ENCODE data around the gene FMO1. TPM values are rescaled to one million over a fixed set of nuclear protein-coding genes. Genes with fewer than 3 reads are reported as not detected.
"Not testable (repeated sequence)": the region's sequence is repeated elsewhere in the genome, so short reads cannot be mapped to it uniquely, and the experiment has no call there.

FMO1 gene
- total RNA-seq, 1 experiment from 2014 or later = not detected

- no peak for DNase-seq (ENCODE audit: low read depth, low spot score)
- in situ Hi-C loops (cut with HindIII; ENCODE audit: low pct_unique_long_range_greater_than_20kb, low sequenced_read_pairs) = no loop called here
Observed at GRCh38 chr1:171261336-171261735, 13.0 kb downstream of the FMO1 start.

GRCh38 chr1:171263901-171264300 lies 15.6 kb downstream of the FMO1 start:
- in situ Hi-C loops (cut with HindIII; ENCODE audit: low pct_unique_long_range_greater_than_20kb, low sequenced_read_pairs) = no loop called here
- no peak for DNase-seq (ENCODE audit: low read depth, low spot score)

GRCh38 chr1:171265686-171266085 lies 17.4 kb downstream of the FMO1 start:
- no peak for DNase-seq (ENCODE audit: low read depth, low spot score)
- in situ Hi-C loops (cut with HindIII; ENCODE audit: low pct_unique_long_range_greater_than_20kb, low sequenced_read_pairs) = no loop called here

GRCh38 chr1:171266930-171267329 lies 18.6 kb downstream of the FMO1 start:
- in situ Hi-C loops (cut with HindIII; ENCODE audit: low pct_unique_long_range_greater_than_20kb, low sequenced_read_pairs) = no loop called here
- DNase-seq (ENCODE audit: low read depth, low spot score) = no peak

- in situ Hi-C loops (cut with HindIII; ENCODE audit: low pct_unique_long_range_greater_than_20kb, low sequenced_read_pairs) = no loop called here
- no peak for DNase-seq (ENCODE audit: low read depth, low spot score)
Observed at GRCh38 chr1:171267391-171267790, 19.1 kb downstream of the FMO1 start.

GRCh38 chr1:171270806-171271205 lies 22.5 kb downstream of the FMO1 start:
- in situ Hi-C loops (cut with HindIII; ENCODE audit: low pct_unique_long_range_greater_than_20kb, low sequenced_read_pairs) = no loop called here
- no peak for DNase-seq (ENCODE audit: low read depth, low spot score)

GRCh38 chr1:171277534-171277933 lies 29.2 kb downstream of the FMO1 start:
- in situ Hi-C loops (cut with HindIII; ENCODE audit: low pct_unique_long_range_greater_than_20kb, low sequenced_read_pairs) = no loop called here
- DNase-seq (ENCODE audit: low read depth, low spot score) = no peak

GRCh38 chr1:171279234-171279633 lies 30.9 kb downstream of the FMO1 start:
- in situ Hi-C loops (cut with HindIII; ENCODE audit: low pct_unique_long_range_greater_than_20kb, low sequenced_read_pairs) = no loop called here
- DNase-seq (ENCODE audit: low read depth, low spot score) = no peak

- in situ Hi-C loops (cut with HindIII; ENCODE audit: low pct_unique_long_range_greater_than_20kb, low sequenced_read_pairs) = no loop called here
- no peak for DNase-seq (ENCODE audit: low read depth, low spot score)
Observed at GRCh38 chr1:171279678-171280077, 31.4 kb downstream of the FMO1 start.

- no peak for DNase-seq (ENCODE audit: low read depth, low spot score)
- in situ Hi-C loops (cut with HindIII; ENCODE audit: low pct_unique_long_range_greater_than_20kb, low sequenced_read_pairs) = no loop called here
Observed at GRCh38 chr1:171280599-171280998, 32.3 kb downstream of the FMO1 start.

GRCh38 chr1:171286032-171286705 lies 37.9 kb downstream of the FMO1 start:
- no peak for DNase-seq (ENCODE audit: low read depth, low spot score)
- in situ Hi-C loops (cut with HindIII; ENCODE audit: low pct_unique_long_range_greater_than_20kb, low sequenced_read_pairs) = no loop called here

GRCh38 chr1:171290621-171291020 lies 42.3 kb downstream of the FMO1 start:
- in situ Hi-C loops (cut with HindIII; ENCODE audit: low pct_unique_long_range_greater_than_20kb, low sequenced_read_pairs) = no loop called here
- DNase-seq (ENCODE audit: low read depth, low spot score) = peak; percentile 58

- in situ Hi-C loops (cut with HindIII; ENCODE audit: low pct_unique_long_range_greater_than_20kb, low sequenced_read_pairs) = no loop called here
- DNase-seq (ENCODE audit: low read depth, low spot score) = no peak
Observed at GRCh38 chr1:171292799-171293198, 44.5 kb downstream of the FMO1 start.

GRCh38 chr1:171295383-171295782 lies 47.1 kb downstream of the FMO1 start:
- DNase-seq (ENCODE audit: low read depth, low spot score); in situ Hi-C loops (cut with HindIII; ENCODE audit: low pct_unique_long_range_greater_than_20kb, low sequenced_read_pairs): not testable (repeated sequence)

- DNase-seq (ENCODE audit: low read depth, low spot score) = no peak
- in situ Hi-C loops (cut with HindIII; ENCODE audit: low pct_unique_long_range_greater_than_20kb, low sequenced_read_pairs) = no loop called here
Observed at GRCh38 chr1:171295821-171296220, 47.5 kb downstream of the FMO1 start.

GRCh38 chr1:171296897-171297296 lies 48.6 kb downstream of the FMO1 start:
- in situ Hi-C loops (cut with HindIII; ENCODE audit: low pct_unique_long_range_greater_than_20kb, low sequenced_read_pairs) = no loop called here
- no peak for DNase-seq (ENCODE audit: low read depth, low spot score)

- DNase-seq (ENCODE audit: low read depth, low spot score) = no peak
- in situ Hi-C loops (cut with HindIII; ENCODE audit: low pct_unique_long_range_greater_than_20kb, low sequenced_read_pairs) = no loop called here
Observed at GRCh38 chr1:171298696-171299095, 50.4 kb downstream of the FMO1 start.

- no peak for DNase-seq (ENCODE audit: low read depth, low spot score)
- in situ Hi-C loops (cut with HindIII; ENCODE audit: low pct_unique_long_range_greater_than_20kb, low sequenced_read_pairs) = no loop called here
Observed at GRCh38 chr1:171299342-171299741, 51.0 kb downstream of the FMO1 start.

- in situ Hi-C loops (cut with HindIII; ENCODE audit: low pct_unique_long_range_greater_than_20kb, low sequenced_read_pairs) = no loop called here
- no peak for DNase-seq (ENCODE audit: low read depth, low spot score)
Observed at GRCh38 chr1:171300401-171300800, 52.1 kb downstream of the FMO1 start.

- in situ Hi-C loops (cut with HindIII; ENCODE audit: low pct_unique_long_range_greater_than_20kb, low sequenced_read_pairs) = no loop called here
Observed at GRCh38 chr1:171310661-171311087, 62.4 kb downstream of the FMO1 start.

More at GRCh38 chr1:171310661-171311087, 62.4 kb downstream of the FMO1 start:
- no peak for DNase-seq (ENCODE audit: low read depth, low spot score)

All from SK-MEL-5 (cell line).